A549 (cell line): ENCODE measurements around the gene TBC1D21. TPM values are rescaled to one million over a fixed set of nuclear protein-coding genes. Genes with fewer than 3 reads are reported as not detected.

Experiments
- ATAC-seq, 2 experiments: fragments of 200-7000 bp in 1 of 2; fragments of >200 bp in 1 of 2; cut with Nextera tagmentation in 1 of 2; cut with Tn5 transposase in 1 of 2; 3 replicates each; pipeline versions ENCODE4 v1.8.0 to v1.9.1; 2018 to 2020; ENCODE audit warnings: mild to moderate bottlenecking in 1 of 2, moderate library complexity in 1 of 2
- CTCF ChIA-PET: fragments of 300-600 bp; sonication (Branson Sonifier 250); formaldehyde crosslinking; extraction: SDS; loops from one replicate; lab custom pipeline; 2021; ENCODE audit warnings: antibody characterized with exemption, inconsistent platforms; lab: Yijun Ruan, JAX
- POLR2A ChIA-PET: fragments of 350-600 bp; formaldehyde crosslinking; extraction: SDS; loops from one replicate; lab custom pipeline; 2021; ENCODE audit warnings: antibody characterized with exemption, inconsistent platforms; lab: Yijun Ruan, JAX
- DNase-seq, 2 experiments: peaks; one replicate each; pipeline versions ENCODE4 v3.0.0 to v3.0.0-alpha.2; 2011 to 2016; ENCODE audit warnings: low read depth in 1 of 2, low spot score in 1 of 2
- FAIRE-seq: peaks from 2 replicates; lab custom pipeline; 2011; peaks lifted over from hg19 to GRCh38; lab: Jason Lieb, UNC
- H3K27ac ChIP-seq, 2 experiments: fragments of >200 bp; sonication (Bioruptor Twin); formaldehyde crosslinking; 3 replicates each; pipeline ENCODE4 v1.5.1; 2016 to 2017
- H3K4me1 ChIP-seq: fragments of >200 bp; sonication (Bioruptor Twin); formaldehyde crosslinking; 3 replicates; pipeline ENCODE4 v1.6.1; 2016
- H3K4me2 ChIP-seq: fragments of >200 bp; sonication (Bioruptor Twin); formaldehyde crosslinking; 3 replicates; pipeline ENCODE4 v1.6.1; 2016
- H3K4me3 ChIP-seq: fragments of >200 bp; sonication (Bioruptor Twin); formaldehyde crosslinking; 3 replicates; pipeline ENCODE4 v1.5.1; 2016
- H3K9me3 ChIP-seq: fragments of >200 bp; sonication (Bioruptor Twin); formaldehyde crosslinking; 3 replicates; pipeline ENCODE4 v1.6.1; 2016
- BHLHE40 ChIP-seq: IDR thresholded peaks from 2 replicates; pipeline ENCODE4 v1.6.1; 2012; ENCODE audit warnings: low read depth, low read length, inconsistent platforms
- CBX2 ChIP-seq: fragments of 200-600 bp; sonication (generic); IDR thresholded peaks from 2 replicates; pipeline ENCODE4 v1.6.1; 2016; ENCODE audit warnings: low read depth, mild to moderate bottlenecking, borderline replicate concordance
- CHD4 ChIP-seq: fragments of 200-600 bp; sonication (generic); IDR thresholded peaks from 2 replicates; pipeline ENCODE4 v1.6.1; 2016; ENCODE audit warnings: antibody characterized with exemption, mild to moderate bottlenecking, borderline replicate concordance
- HDAC2 ChIP-seq: fragments of 200-600 bp; sonication (generic); IDR thresholded peaks from 2 replicates; pipeline ENCODE4 v1.6.1; 2016
- HOXB13 ChIP-seq: fragments of 250-450 bp; sonication (Bioruptor Pico); IDR thresholded peaks from 2 replicates; pipeline ENCODE4 v1.5.0; 2020; ENCODE audit warnings: low read depth, mild to moderate bottlenecking, moderate library complexity
- JUN ChIP-seq, 2 experiments: fragments of >200 bp; sonication (Bioruptor Twin); formaldehyde crosslinking; IDR thresholded peaks; 2 replicates in 1 of 2; 3 replicates in 1 of 2; pipeline ENCODE4 v1.6.1; 2016 to 2017
- KDM1A ChIP-seq: fragments of 200-600 bp; sonication (generic); IDR thresholded peaks from 2 replicates; pipeline ENCODE4 v1.6.1; 2016; ENCODE audit warnings: low read depth, mild to moderate bottlenecking
- KDM5A ChIP-seq: fragments of 200-600 bp; sonication (generic); IDR thresholded peaks from 2 replicates; pipeline ENCODE4 v1.6.1; 2016; ENCODE audit warnings: antibody characterized with exemption, mild to moderate bottlenecking
- MAFK ChIP-seq: fragments of 450-650 bp; IDR thresholded peaks from 2 replicates; pipeline ENCODE4 v1.6.1; 2014; ENCODE audit not compliant: partially characterized antibody
- MAZ ChIP-seq: fragments of 150-350 bp; IDR thresholded peaks from 2 replicates; pipeline ENCODE4 v1.6.1; 2014; ENCODE audit warnings: antibody characterized with exemption, low read depth, low read length, borderline replicate concordance
- MYC ChIP-seq: IDR thresholded peaks from 2 replicates; pipeline ENCODE4 v1.6.1; 2012; ENCODE audit warnings: mild to moderate bottlenecking, inconsistent platforms, low read length, improper control_type of control experiment, borderline replicate concordance
- POLR2A ChIP-seq: IDR thresholded peaks from 2 replicates; pipeline ENCODE4 v1.6.1; 2012; ENCODE audit warnings: mild to moderate bottlenecking, low read length
- RCOR1 ChIP-seq: fragments of 150-350 bp; IDR thresholded peaks from 2 replicates; pipeline ENCODE4 v1.6.1; 2014; ENCODE audit warnings: antibody characterized with exemption, low read length, low read depth
- ZC3H11A ChIP-seq: fragments of 450-650 bp; IDR thresholded peaks from 2 replicates; pipeline ENCODE4 v1.6.1; 2014; ENCODE audit warnings: antibody characterized with exemption, mild to moderate bottlenecking
- ZFP36 ChIP-seq: fragments of 450-650 bp; IDR thresholded peaks from 2 replicates; pipeline ENCODE4 v1.6.1; 2014; ENCODE audit warnings: borderline replicate concordance; ENCODE audit not compliant: partially characterized antibody
- WGBS: methylation state at CpG from one replicate; pipeline ENCODE4 v1.1.6; 2017; ENCODE audit errors: missing lambda C conversion rate; 5-methylcytosine and 5-hydroxymethylcytosine counted together
- polyA plus RNA-seq, 4 experiments: library from polyadenylated mRNA; depleted of rRNA in 3 of 4; stranded (reverse); fragments of >200 nt; fragmentation: RNase III in 1 of 4; extraction: RNeasy Plus Mini Kit Qiagen cat#74134 plus additional on column Dnase treatment in 1 of 4; gene quantifications; 2 replicates in 3 of 4; 3 replicates in 1 of 4; pipeline ENCODE4 v1.2.3, GENCODE V29; 2011 to 2017
- TF ChIP-seq, protein P1 (sequence below): fragments of 200-600 bp; sonication (generic); IDR thresholded peaks from 2 replicates; pipeline ENCODE4 v1.6.1; 2016; ENCODE audit warnings: antibody characterized with exemption, mild to moderate bottlenecking, moderate library complexity
- TF ChIP-seq, protein P2 (sequence below): fragments of 450-650 bp; IDR thresholded peaks from 2 replicates; pipeline ENCODE4 v1.6.1; 2014; ENCODE audit warnings: antibody characterized with exemption
- TF ChIP-seq, protein P3 (sequence below): IDR thresholded peaks from 2 replicates; pipeline ENCODE4 v1.6.1; 2012; ENCODE audit warnings: low read depth, borderline replicate concordance

Gene TBC1D21
- polyA plus RNA-seq, 2 of the 4 experiments (the other 2 are of a cell fraction), result not detected

DNA sequence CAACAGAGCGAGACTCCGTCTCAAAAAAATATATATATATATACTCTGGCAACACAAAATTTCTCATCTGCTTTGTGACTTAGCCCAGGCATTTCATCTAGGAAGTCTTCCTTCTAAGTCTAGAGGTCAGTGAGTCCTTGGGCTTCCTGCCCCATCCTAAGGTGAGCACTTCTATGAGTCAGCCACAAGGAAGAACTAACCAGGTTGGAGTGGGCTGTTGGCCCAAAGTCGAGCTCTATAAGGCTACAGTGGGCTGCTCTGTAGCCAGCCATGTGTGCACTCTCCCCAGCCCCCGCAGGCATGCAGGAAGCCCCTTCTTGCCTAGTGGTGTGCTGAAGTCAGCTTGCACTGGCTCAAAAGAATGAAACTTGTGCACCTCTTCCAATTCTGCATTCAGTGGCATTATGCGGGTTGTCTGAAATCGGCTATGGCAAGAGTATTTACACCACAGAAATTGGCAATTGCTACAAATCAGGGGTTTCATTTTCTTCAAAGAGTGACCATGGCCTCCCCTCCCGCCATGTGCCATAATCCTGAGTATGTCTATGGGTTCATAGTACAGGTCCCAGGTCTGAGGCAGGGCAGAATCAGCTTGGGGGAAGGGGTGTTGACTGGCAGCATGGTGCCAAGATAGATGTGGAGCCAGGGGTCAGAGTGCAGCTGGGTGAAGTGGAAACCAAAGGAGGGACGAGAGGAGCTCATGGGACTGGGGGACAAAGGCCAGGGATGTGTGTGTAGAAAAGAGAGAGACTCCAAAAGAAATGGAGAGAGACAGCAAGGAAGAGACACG lies 30.9 kb downstream of the TBC1D21 start (continued):
- TF ChIP-seq ZFP36, result no peak
- TF ChIP-seq MAZ, result no peak
- no peak for TF ChIP-seq JUN (IDR thresholded peaks at IDR 0.05)

DNA sequence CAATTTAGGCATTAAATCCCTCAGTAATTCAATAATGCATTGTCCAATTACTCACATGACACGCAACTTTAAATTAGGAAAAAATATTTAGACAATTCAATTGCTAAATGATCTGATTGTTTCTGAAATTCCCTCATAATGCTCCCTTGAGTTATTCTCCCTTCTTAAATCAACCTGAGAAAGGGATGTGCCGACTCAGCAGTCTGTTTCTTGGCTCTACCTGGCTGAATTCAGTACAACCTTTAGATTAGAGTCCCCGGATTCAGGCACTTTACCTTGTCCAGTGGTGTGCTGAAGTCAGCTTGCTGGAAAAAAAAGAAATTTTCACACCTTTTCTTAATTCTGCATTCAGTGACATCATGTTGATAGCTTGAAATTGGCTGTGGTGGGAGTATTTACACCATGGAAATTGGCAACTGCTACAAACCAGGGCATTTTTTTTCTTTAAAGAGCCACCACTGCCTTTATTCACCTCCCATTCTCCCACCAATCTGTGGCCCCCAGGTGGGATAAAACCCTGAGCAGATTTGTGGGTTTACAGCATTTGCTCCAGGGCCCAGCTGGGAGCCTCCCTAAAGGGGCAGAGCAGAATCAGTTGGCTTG lies 32.0 kb downstream of the TBC1D21 start:
- ChIA-PET CTCF (interaction anchor here (0.8 to 4.8 kb wide), 4 partner anchors 11 to 345 kb away, joined by 3 to 31 read pairs (median 13); partner anchors contain the start of gene TBC1D21), POLR2A (no interaction called here)
- DNase-seq (no peak), FAIRE-seq (no peak), ATAC-seq (no peak)
- WGBS, result 28% methylated on average over 3 of the region's 3 CpGs
- Histone ChIP-seq H3K27ac (no peak overlapping the region), H3K4me3 (no peak overlapping the region), H3K9me3 (no peaks in the 10 kb centered on the region), H3K4me2 (no peak overlapping the region), H3K4me1 (no peaks in the 10 kb centered on the region)
- TF ChIP-seq MAFK, result peak; percentile 74
- no peak for TF ChIP-seq ZC3H11A

DNA sequence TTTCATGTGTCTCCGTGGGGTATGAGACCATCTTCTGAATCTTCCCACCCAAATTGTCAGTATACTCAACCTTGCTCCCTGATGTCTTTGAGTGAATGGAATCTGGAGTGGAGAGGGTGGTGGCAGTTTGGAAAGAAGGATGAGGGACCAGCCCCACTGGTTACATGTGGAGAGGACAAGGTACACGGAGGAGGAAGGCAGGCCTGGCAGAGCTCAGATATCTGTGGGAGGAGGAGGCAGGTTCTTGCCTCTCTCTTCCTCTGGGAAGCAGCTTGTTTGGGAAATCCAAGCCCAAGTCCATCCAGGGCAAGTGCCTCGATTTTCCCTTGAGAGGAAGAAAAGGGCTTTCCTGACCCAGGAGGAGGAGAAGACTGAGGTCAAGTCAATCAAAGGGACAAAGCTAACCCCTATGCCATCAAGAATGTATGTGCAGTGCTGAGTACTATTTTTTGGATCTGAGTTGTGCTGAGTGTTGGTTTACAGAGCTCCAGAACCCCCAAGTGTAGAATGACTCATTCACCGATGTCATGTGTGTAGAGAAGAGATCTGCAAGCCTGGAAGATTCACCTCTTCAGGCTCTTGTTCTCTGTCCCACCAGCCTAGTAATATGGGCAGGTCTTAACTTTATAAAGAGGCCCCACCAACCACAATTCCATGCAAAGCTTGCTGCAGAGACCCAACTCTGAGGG lies 33.1 kb downstream of the TBC1D21 start:
- WGBS, result 46% methylated on average over 4 of the region's 4 CpGs
- no peak for ATAC-seq

DNA sequence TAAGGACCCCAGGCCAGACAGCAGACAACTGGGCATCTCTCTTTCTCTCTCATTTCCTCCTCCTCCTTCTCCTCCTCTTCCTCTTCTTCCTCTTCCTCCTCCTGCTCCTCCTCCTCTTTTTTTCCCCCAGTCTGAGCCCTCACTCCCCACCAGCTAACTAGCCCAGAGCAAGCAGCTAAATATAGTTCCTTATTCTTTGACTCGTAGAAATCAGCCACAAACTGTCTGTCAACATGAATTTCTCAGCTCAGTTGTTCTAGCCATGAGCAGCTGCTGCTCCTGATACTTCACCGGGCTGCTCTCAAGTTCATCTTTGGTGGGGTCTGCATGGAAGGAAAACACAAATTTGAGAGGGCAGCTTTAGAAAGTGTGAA lies 33.7 kb downstream of the TBC1D21 start:
- no peak for TF ChIP-seq ZFP36
- TF ChIP-seq KDM1A, result no peak
- no peak for TF ChIP-seq RCOR1
- TF ChIP-seq, protein P1, sequence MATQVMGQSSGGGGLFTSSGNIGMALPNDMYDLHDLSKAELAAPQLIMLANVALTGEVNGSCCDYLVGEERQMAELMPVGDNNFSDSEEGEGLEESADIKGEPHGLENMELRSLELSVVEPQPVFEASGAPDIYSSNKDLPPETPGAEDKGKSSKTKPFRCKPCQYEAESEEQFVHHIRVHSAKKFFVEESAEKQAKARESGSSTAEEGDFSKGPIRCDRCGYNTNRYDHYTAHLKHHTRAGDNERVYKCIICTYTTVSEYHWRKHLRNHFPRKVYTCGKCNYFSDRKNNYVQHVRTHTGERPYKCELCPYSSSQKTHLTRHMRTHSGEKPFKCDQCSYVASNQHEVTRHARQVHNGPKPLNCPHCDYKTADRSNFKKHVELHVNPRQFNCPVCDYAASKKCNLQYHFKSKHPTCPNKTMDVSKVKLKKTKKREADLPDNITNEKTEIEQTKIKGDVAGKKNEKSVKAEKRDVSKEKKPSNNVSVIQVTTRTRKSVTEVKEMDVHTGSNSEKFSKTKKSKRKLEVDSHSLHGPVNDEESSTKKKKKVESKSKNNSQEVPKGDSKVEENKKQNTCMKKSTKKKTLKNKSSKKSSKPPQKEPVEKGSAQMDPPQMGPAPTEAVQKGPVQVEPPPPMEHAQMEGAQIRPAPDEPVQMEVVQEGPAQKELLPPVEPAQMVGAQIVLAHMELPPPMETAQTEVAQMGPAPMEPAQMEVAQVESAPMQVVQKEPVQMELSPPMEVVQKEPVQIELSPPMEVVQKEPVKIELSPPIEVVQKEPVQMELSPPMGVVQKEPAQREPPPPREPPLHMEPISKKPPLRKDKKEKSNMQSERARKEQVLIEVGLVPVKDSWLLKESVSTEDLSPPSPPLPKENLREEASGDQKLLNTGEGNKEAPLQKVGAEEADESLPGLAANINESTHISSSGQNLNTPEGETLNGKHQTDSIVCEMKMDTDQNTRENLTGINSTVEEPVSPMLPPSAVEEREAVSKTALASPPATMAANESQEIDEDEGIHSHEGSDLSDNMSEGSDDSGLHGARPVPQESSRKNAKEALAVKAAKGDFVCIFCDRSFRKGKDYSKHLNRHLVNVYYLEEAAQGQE, result no peak
- no peak for TF ChIP-seq MYC
- TF ChIP-seq, protein P2, sequence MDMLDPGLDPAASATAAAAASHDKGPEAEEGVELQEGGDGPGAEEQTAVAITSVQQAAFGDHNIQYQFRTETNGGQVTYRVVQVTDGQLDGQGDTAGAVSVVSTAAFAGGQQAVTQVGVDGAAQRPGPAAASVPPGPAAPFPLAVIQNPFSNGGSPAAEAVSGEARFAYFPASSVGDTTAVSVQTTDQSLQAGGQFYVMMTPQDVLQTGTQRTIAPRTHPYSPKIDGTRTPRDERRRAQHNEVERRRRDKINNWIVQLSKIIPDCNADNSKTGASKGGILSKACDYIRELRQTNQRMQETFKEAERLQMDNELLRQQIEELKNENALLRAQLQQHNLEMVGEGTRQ, result no peak
- TF ChIP-seq BHLHE40, result no peak
- no peak for TF ChIP-seq CHD4
- TF ChIP-seq HDAC2, result no peak
- TF ChIP-seq KDM5A, result no peak
- ChIA-PET CTCF (interaction anchor here (0.6 to 4.8 kb wide), 20 partner anchors 8 to 666 kb away, joined by 3 to 31 read pairs (median 4); partner anchors contain the start of gene TBC1D21), POLR2A (no interaction called here)
- H3K4me2 ChIP-seq, result no peak overlapping the region
- ATAC-seq, result no peak
- FAIRE-seq, result no peak
- no peak overlapping the region for H3K27ac ChIP-seq
- no peak overlapping the region for H3K4me3 ChIP-seq
- 57% methylated on average over 2 of the region's 2 CpGs for WGBS
- DNase-seq, result no peak
- H3K9me3 ChIP-seq, result no peaks in the 10 kb centered on the region
- no peaks in the 10 kb centered on the region for H3K4me1 ChIP-seq

More for the DNA sequence above, 33.1 kb downstream of the TBC1D21 start:
- Histone ChIP-seq H3K4me1 (no peaks in the 10 kb centered on the region), H3K4me3 (no peak overlapping the region), H3K4me2 (no peak overlapping the region), H3K27ac (no peak overlapping the region), H3K9me3 (no peaks in the 10 kb centered on the region)
- no peak for DNase-seq
- TF ChIP-seq, protein P3, sequence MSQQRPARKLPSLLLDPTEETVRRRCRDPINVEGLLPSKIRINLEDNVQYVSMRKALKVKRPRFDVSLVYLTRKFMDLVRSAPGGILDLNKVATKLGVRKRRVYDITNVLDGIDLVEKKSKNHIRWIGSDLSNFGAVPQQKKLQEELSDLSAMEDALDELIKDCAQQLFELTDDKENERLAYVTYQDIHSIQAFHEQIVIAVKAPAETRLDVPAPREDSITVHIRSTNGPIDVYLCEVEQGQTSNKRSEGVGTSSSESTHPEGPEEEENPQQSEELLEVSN, result no peak
- TF ChIP-seq ZC3H11A (no peak), CBX2 (no peak), POLR2A (no peak), HOXB13 (CRISPR knock-in tag) (no peak)
- TF ChIP-seq, all 56 proteins: peak for 0
- ChIA-PET CTCF (interaction anchor here (0.6 to 4.8 kb wide), 14 partner anchors 7 to 665 kb away, joined by 3 to 31 read pairs (median 5); partner anchors contain the start of gene TBC1D21), POLR2A (no interaction called here)
- no peak for FAIRE-seq
